HG03025 (cell line): Measurements from ENCODE around the gene RNF141.

ENCODE experiments used
- ATAC-seq: cut with Tn5 transposase; IDR thresholded peaks from one replicate; pipeline ENCODE4 v1.9.1; 2021; ENCODE audit warnings: mild to moderate bottlenecking, moderate library complexity; ENCODE audit not compliant: unreplicated experiment, low FRiP score

Gene RNF141

GRCh38 chr11:10561947-10562346 is 21.0 kb upstream of the RNF141 start:
- no peak for ATAC-seq

GRCh38 chr11:10561043-10561818 is 20.2 kb upstream of the RNF141 start:
- ATAC-seq = no peak

- ATAC-seq = no peak
Observed at GRCh38 chr11:10558288-10558687, 17.3 kb upstream of the RNF141 start.

- ATAC-seq = no peak
Observed at GRCh38 chr11:10556590-10556989, 15.6 kb upstream of the RNF141 start.

- no peak for ATAC-seq
Observed at GRCh38 chr11:10551845-10552352, 10.9 kb upstream of the RNF141 start.

GRCh38 chr11:10551290-10551592 is 10.3 kb upstream of the RNF141 start:
- no peak for ATAC-seq

GRCh38 chr11:10550503-10551289 is 9.7 kb upstream of the RNF141 start:
- no peak for ATAC-seq

GRCh38 chr11:10544491-10545465 is 3.8 kb upstream of the RNF141 start:
- ATAC-seq = no peak

- no peak for ATAC-seq
Observed at GRCh38 chr11:10543782-10544181, 2.8 kb upstream of the RNF141 start.

- ATAC-seq = no peak
Observed at GRCh38 chr11:10542776-10543175, 1.8 kb upstream of the RNF141 start.

GRCh38 chr11:10541561-10541930 is 559 bp upstream of the RNF141 start:
- ATAC-seq = no peak

- ATAC-seq = peak; percentile 15
Observed at GRCh38 chr11:10540546-10540914, 457 bp downstream of the RNF141 start.

- no peak for ATAC-seq
Observed at GRCh38 chr11:10539339-10539738, 1.6 kb downstream of the RNF141 start.

GRCh38 chr11:10538924-10539323 is 2.1 kb downstream of the RNF141 start:
- ATAC-seq = no peak

GRCh38 chr11:10537600-10537999 is 3.4 kb downstream of the RNF141 start:
- ATAC-seq = no peak

- ATAC-seq = no peak
Observed at GRCh38 chr11:10534316-10534715, 6.7 kb downstream of the RNF141 start.

- no peak for ATAC-seq
Observed at GRCh38 chr11:10533323-10533722, 7.7 kb downstream of the RNF141 start.

- ATAC-seq = no peak
Observed at GRCh38 chr11:10532526-10532925, 8.5 kb downstream of the RNF141 start.

GRCh38 chr11:10529279-10529678 is 11.7 kb downstream of the RNF141 start:
- no peak for ATAC-seq

- no peak for ATAC-seq
Observed at GRCh38 chr11:10528121-10528520, 12.9 kb downstream of the RNF141 start.
